HepG2 (cell line): ENCODE measurements around the gene PDP2. TPM values are rescaled to one million over a fixed set of nuclear protein-coding genes. Genes with fewer than 3 reads are reported as not detected.
A peak's percentile ranks its signal among the peaks of the same experiment; 100 is the strongest.

Experiments used
- DMAP1 ChIP-seq: IDR thresholded peaks from 2 replicates; pipeline ENCODE4 v1.6.1; 2016
- MTA1 ChIP-seq: sonication (generic); formaldehyde crosslinking; IDR thresholded peaks from 2 replicates; pipeline ENCODE4 v1.4.0; 2020; ENCODE audit warnings: missing genetic modification reagents, mild to moderate bottlenecking, borderline replicate concordance
- PRMT3 ChIP-seq: sonication (generic); formaldehyde crosslinking; IDR thresholded peaks from 2 replicates; pipeline ENCODE4 v1.8.1; 2022; ENCODE audit warnings: low read depth, mild to moderate bottlenecking, moderate library complexity, missing genetic modification reagents, borderline replicate concordance
- RBM39 ChIP-seq: fragments of 200-400 bp; formaldehyde crosslinking; IDR thresholded peaks from one replicate; pipeline ENCODE4 v1.6.1; 2018; ENCODE audit warnings: antibody characterized with exemption, mild to moderate bottlenecking, low read depth, low read length; ENCODE audit not compliant: poor library complexity, severe bottlenecking
- RORA ChIP-seq: sonication (generic); formaldehyde crosslinking; IDR thresholded peaks from 2 replicates; pipeline ENCODE4 v1.5.0; 2020; ENCODE audit warnings: mild to moderate bottlenecking, missing genetic modification reagents, moderate library complexity
- TOE1 ChIP-seq: sonication (generic); formaldehyde crosslinking; IDR thresholded peaks from 2 replicates; pipeline ENCODE4 v1.4.0; 2020; ENCODE audit warnings: mild to moderate bottlenecking, missing genetic modification reagents
- ZC3H13 ChIP-seq: sonication (generic); formaldehyde crosslinking; IDR thresholded peaks from 2 replicates; pipeline ENCODE4 v1.8.1; 2023; ENCODE audit warnings: mild to moderate bottlenecking, missing genetic modification reagents, moderate library complexity
- ZNF251 ChIP-seq: sonication (generic); formaldehyde crosslinking; IDR thresholded peaks from 2 replicates; pipeline ENCODE4 v1.9.0; 2021; ENCODE audit warnings: mild to moderate bottlenecking, missing genetic modification reagents
- ZNF331 ChIP-seq: sonication (generic); formaldehyde crosslinking; IDR thresholded peaks from 2 replicates; pipeline ENCODE4 v1.4.0; 2020; ENCODE audit warnings: missing genetic modification reagents
- ZNF460 ChIP-seq: sonication (generic); formaldehyde crosslinking; IDR thresholded peaks from 2 replicates; pipeline ENCODE4 v1.5.1; 2020; ENCODE audit warnings: missing genetic modification reagents, mild to moderate bottlenecking, borderline replicate concordance
- polyA plus RNA-seq, 8 experiments: library from polyadenylated mRNA; depleted of rRNA in 3 of 8; stranded (reverse) in 7 of 8; unstranded in 1 of 8; fragments of >200 nt; fragmentation: Illumina TruSeq in 4 of 8; extraction: Trizol in 4 of 8; gene quantifications; 2 replicates each; pipeline versions ENCODE4 v1.2.1 to v1.2.3, GENCODE V29; 2011 to 2016; ENCODE audit warnings: low read depth in 4 of 8, missing spikeins in 1 of 8, mixed read lengths in 1 of 8; ENCODE audit not compliant: insufficient read depth in 1 of 8
- total RNA-seq, 5 experiments: library from RNA; depleted of rRNA; stranded (reverse); fragments of >200 nt; fragmentation: Illumina TruSeq; extraction: Trizol; gene quantifications; 2 replicates each; pipeline ENCODE4 v1.2.3, GENCODE V29; 2016; ENCODE audit warnings: low read depth in 1 of 5
- TF ChIP-seq, protein P1 (sequence below): sonication (generic); formaldehyde crosslinking; IDR thresholded peaks from 2 replicates; pipeline ENCODE4 v1.4.0; 2020; ENCODE audit warnings: missing genetic modification reagents
- TF ChIP-seq, protein P2 (sequence below): sonication (generic); formaldehyde crosslinking; IDR thresholded peaks from 2 replicates; pipeline ENCODE4 v1.8.1; 2023; ENCODE audit warnings: mild to moderate bottlenecking, missing genetic modification reagents
- TF ChIP-seq, protein P3 (sequence below): sonication (generic); formaldehyde crosslinking; IDR thresholded peaks from 2 replicates; pipeline ENCODE4 v1.9.0; 2021; ENCODE audit warnings: mild to moderate bottlenecking, missing genetic modification reagents
- TF ChIP-seq, protein P4 (sequence below): sonication (generic); formaldehyde crosslinking; IDR thresholded peaks from 2 replicates; pipeline ENCODE4 v1.4.0; 2020; ENCODE audit warnings: missing genetic modification reagents, borderline replicate concordance
- TF ChIP-seq, protein P5 (sequence below): sonication (generic); formaldehyde crosslinking; IDR thresholded peaks from 2 replicates; pipeline ENCODE4 v1.9.0; 2022; ENCODE audit warnings: low read depth, missing genetic modification reagents

Gene PDP2
- total and polyA plus RNA-seq, 2 of the 13 experiments (the other 11 are each of a cell fraction or from before 2014, with no cell fraction given), result 12.8 to 15.8 TPM

DNA sequence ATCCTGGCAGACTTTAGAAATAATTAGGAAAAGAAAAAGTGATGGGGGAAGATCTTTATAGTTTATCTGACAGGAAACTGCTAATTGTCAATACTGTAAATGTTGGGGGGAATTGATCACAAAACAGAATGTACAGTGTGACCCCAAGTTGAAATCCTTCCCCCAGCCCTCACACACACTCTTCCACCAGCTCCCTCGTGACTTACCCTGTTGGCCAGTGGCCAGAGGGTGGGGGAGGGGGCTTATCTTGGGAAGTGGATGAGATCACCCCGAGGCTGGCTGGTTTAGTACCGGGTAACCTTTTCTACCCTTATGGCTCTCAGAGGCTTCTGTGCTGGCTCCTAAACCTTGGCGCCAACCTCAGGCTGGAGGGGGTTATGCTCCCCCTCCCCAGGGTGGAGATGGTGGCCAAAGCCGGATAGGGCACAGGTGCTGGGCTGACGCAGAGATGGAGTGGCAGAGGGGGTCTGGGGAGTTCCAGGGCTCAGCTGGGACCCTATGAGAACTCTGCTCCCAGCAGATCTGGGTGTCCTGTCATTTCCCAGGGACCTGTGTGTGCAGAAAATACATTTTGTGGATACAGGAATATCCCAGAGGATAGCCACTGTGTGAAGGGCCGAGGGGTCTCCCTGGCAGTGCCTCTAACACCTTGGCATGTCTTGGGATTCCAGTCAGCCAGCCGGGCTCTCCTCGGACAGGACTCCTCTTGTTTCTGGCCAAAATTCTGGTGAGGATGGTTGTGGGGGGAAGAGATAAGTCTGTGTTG is 19.8 kb downstream of the PDP2 start (continued):
- TF ChIP-seq, protein P1, sequence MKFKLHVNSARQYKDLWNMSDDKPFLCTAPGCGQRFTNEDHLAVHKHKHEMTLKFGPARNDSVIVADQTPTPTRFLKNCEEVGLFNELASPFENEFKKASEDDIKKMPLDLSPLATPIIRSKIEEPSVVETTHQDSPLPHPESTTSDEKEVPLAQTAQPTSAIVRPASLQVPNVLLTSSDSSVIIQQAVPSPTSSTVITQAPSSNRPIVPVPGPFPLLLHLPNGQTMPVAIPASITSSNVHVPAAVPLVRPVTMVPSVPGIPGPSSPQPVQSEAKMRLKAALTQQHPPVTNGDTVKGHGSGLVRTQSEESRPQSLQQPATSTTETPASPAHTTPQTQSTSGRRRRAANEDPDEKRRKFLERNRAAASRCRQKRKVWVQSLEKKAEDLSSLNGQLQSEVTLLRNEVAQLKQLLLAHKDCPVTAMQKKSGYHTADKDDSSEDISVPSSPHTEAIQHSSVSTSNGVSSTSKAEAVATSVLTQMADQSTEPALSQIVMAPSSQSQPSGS (CRISPR knock-in tag), result peak; percentile 67; the same call in 1 of the 2 replicates
- TF ChIP-seq, protein P2, sequence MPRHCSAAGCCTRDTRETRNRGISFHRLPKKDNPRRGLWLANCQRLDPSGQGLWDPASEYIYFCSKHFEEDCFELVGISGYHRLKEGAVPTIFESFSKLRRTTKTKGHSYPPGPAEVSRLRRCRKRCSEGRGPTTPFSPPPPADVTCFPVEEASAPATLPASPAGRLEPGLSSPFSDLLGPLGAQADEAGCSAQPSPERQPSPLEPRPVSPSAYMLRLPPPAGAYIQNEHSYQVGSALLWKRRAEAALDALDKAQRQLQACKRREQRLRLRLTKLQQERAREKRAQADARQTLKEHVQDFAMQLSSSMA (CRISPR knock-in tag), result no peak
- no peak for TF ChIP-seq TOE1 (CRISPR knock-in tag)
- no peak for TF ChIP-seq PRMT3 (CRISPR knock-in tag)
- no peak for TF ChIP-seq MTA1 (CRISPR knock-in tag)
- TF ChIP-seq, protein P3, sequence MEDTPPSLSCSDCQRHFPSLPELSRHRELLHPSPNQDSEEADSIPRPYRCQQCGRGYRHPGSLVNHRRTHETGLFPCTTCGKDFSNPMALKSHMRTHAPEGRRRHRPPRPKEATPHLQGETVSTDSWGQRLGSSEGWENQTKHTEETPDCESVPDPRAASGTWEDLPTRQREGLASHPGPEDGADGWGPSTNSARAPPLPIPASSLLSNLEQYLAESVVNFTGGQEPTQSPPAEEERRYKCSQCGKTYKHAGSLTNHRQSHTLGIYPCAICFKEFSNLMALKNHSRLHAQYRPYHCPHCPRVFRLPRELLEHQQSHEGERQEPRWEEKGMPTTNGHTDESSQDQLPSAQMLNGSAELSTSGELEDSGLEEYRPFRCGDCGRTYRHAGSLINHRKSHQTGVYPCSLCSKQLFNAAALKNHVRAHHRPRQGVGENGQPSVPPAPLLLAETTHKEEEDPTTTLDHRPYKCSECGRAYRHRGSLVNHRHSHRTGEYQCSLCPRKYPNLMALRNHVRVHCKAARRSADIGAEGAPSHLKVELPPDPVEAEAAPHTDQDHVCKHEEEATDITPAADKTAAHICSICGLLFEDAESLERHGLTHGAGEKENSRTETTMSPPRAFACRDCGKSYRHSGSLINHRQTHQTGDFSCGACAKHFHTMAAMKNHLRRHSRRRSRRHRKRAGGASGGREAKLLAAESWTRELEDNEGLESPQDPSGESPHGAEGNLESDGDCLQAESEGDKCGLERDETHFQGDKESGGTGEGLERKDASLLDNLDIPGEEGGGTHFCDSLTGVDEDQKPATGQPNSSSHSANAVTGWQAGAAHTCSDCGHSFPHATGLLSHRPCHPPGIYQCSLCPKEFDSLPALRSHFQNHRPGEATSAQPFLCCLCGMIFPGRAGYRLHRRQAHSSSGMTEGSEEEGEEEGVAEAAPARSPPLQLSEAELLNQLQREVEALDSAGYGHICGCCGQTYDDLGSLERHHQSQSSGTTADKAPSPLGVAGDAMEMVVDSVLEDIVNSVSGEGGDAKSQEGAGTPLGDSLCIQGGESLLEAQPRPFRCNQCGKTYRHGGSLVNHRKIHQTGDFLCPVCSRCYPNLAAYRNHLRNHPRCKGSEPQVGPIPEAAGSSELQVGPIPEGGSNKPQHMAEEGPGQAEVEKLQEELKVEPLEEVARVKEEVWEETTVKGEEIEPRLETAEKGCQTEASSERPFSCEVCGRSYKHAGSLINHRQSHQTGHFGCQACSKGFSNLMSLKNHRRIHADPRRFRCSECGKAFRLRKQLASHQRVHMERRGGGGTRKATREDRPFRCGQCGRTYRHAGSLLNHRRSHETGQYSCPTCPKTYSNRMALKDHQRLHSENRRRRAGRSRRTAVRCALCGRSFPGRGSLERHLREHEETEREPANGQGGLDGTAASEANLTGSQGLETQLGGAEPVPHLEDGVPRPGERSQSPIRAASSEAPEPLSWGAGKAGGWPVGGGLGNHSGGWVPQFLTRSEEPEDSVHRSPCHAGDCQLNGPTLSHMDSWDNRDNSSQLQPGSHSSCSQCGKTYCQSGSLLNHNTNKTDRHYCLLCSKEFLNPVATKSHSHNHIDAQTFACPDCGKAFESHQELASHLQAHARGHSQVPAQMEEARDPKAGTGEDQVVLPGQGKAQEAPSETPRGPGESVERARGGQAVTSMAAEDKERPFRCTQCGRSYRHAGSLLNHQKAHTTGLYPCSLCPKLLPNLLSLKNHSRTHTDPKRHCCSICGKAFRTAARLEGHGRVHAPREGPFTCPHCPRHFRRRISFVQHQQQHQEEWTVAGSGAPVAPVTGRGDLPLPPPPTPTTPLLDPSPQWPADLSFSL (CRISPR knock-in tag), result no peak
- TF ChIP-seq, protein P4, sequence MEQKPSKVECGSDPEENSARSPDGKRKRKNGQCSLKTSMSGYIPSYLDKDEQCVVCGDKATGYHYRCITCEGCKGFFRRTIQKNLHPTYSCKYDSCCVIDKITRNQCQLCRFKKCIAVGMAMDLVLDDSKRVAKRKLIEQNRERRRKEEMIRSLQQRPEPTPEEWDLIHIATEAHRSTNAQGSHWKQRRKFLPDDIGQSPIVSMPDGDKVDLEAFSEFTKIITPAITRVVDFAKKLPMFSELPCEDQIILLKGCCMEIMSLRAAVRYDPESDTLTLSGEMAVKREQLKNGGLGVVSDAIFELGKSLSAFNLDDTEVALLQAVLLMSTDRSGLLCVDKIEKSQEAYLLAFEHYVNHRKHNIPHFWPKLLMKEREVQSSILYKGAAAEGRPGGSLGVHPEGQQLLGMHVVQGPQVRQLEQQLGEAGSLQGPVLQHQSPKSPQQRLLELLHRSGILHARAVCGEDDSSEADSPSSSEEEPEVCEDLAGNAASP (CRISPR knock-in tag), result no peak; the same call in 1 of the 2 replicates
- no peak for TF ChIP-seq RBM39
- no peak for TF ChIP-seq ZC3H13
- TF ChIP-seq ZNF331 (CRISPR knock-in tag), result no peak; the same call in 1 of the 2 replicates
- TF ChIP-seq DMAP1 (CRISPR knock-in tag), result no peak
- no peak for TF ChIP-seq ZNF251 (CRISPR knock-in tag)
- TF ChIP-seq RORA (CRISPR knock-in tag), result no peak
- TF ChIP-seq ZNF460 (CRISPR knock-in tag), result no peak
- TF ChIP-seq, protein P5, sequence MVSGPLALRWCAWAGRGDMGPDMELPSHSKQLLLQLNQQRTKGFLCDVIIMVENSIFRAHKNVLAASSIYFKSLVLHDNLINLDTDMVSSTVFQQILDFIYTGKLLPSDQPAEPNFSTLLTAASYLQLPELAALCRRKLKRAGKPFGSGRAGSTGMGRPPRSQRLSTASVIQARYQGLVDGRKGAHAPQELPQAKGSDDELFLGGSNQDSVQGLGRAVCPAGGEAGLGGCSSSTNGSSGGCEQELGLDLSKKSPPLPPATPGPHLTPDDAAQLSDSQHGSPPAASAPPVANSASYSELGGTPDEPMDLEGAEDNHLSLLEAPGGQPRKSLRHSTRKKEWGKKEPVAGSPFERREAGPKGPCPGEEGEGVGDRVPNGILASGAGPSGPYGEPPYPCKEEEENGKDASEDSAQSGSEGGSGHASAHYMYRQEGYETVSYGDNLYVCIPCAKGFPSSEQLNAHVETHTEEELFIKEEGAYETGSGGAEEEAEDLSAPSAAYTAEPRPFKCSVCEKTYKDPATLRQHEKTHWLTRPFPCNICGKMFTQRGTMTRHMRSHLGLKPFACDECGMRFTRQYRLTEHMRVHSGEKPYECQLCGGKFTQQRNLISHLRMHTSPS (CRISPR knock-in tag), result no peak
